ENCODE measurements around the gene PAPOLG. TPM values are rescaled to one million over a fixed set of nuclear protein-coding genes. Genes with fewer than 3 reads are reported as not detected.

Gene PAPOLG
- total and polyA plus RNA-seq, 4 donors = 4.0 to 20.0 (median 8.5) TPM

DNA sequence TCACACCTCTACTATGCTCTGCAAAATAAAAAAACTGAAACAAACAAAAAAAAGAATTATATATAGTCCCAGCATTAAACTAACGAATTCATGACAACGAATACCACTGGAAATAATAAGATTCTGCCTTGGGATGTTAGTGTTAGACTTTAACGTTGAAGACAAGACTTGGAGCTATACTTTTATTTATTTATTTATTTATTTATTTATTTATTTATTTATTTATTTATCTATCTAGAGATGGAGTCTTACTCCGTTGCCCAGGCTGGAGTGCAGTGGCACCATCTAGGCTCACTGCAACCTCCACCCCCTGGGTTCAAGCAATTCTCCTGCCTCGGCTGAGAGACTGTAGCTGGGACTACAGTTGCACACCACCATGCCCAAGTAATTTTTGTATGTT is 27.2 kb upstream of the PAPOLG start:
- intact Hi-C loops (cut with DNase I) = no loop called here
- Histone ChIP-seq H3K27me3 (ENCODE audit: control insufficient read depth in 1 of 2, insufficient read depth in 2 of 2, low read length in 1 of 2) (no peaks in the 10 kb centered on the region), H3K9me3 (ENCODE audit: control insufficient read depth, low read length) (no peaks in the 10 kb centered on the region), H3K4me3 (ENCODE audit: low read length in 2 of 2) (no peak overlapping the region), H3K27ac (ENCODE audit: low read depth in 1 of 2, low read length in 2 of 2) (no peak overlapping the region), H3K4me1 (ENCODE audit: control insufficient read depth in 1 of 2, insufficient read depth in 2 of 2, low read length in 2 of 2) (no peaks in the 10 kb centered on the region), H3K36me3 (ENCODE audit: control insufficient read depth in 1 of 2, insufficient read depth in 2 of 2, low read length in 1 of 2) (no peaks in the 10 kb centered on the region)
- ATAC-seq (ENCODE audit: low FRiP score) = no peak
- WGBS, 2 donors = 88 to 95% methylated on average over 5 of the region's 5 CpGs
- no peak for DNase-seq

- Histone ChIP-seq H3K27ac (ENCODE audit: low read depth in 1 of 2, low read length in 2 of 2) (no peak overlapping the region), H3K4me3 (ENCODE audit: low read length in 2 of 2) (peak overlapping the region; percentile 62 to 77), H3K36me3 (ENCODE audit: control insufficient read depth in 1 of 2, insufficient read depth in 2 of 2, low read length in 1 of 2) (no peaks in the 10 kb centered on the region), H3K4me1 (ENCODE audit: control insufficient read depth in 1 of 2, insufficient read depth in 2 of 2, low read length in 2 of 2) (no peaks in the 10 kb centered on the region), H3K9me3 (ENCODE audit: control insufficient read depth, low read length) (peaks cover 4% of the 10 kb centered on the region), H3K27me3 (ENCODE audit: control insufficient read depth in 1 of 2, insufficient read depth in 2 of 2, low read length in 1 of 2) (no peaks in the 10 kb centered on the region)
- DNase-seq (peak in 1 of 2 donors; percentile 77), ATAC-seq (ENCODE audit: low FRiP score) (no peak)
- 1 to 2% methylated on average over 46 of the region's 46 CpGs for WGBS, 2 donors
- intact Hi-C loops (cut with DNase I) = no loop called here
Observed at GRCh38 chr2:60735496-60736250, 20.4 kb upstream of the PAPOLG start.

- H3K27me3 ChIP-seq (ENCODE audit: control insufficient read depth in 1 of 2, insufficient read depth in 2 of 2, low read length in 1 of 2) = no peaks in the 10 kb centered on the region
- no peaks in the 10 kb centered on the region for H3K36me3 ChIP-seq (ENCODE audit: control insufficient read depth in 1 of 2, insufficient read depth in 2 of 2, low read length in 1 of 2)
- H3K27ac ChIP-seq (ENCODE audit: low read depth in 1 of 2, low read length in 2 of 2) = no peak overlapping the region
- no peak overlapping the region for H3K4me3 ChIP-seq (ENCODE audit: low read length in 2 of 2)
- H3K4me1 ChIP-seq (ENCODE audit: control insufficient read depth in 1 of 2, insufficient read depth in 2 of 2, low read length in 2 of 2) = no peaks in the 10 kb centered on the region
- intact Hi-C loops (cut with DNase I) = no loop called here
- peaks cover 4% of the 10 kb centered on the region for H3K9me3 ChIP-seq (ENCODE audit: control insufficient read depth, low read length)
- 91 to 94% methylated on average over 3 of the region's 3 CpGs for WGBS, 2 donors
- DNase-seq (no peak), ATAC-seq (ENCODE audit: low FRiP score) (no peak)
Observed at GRCh38 chr2:60738679-60739078, 17.4 kb upstream of the PAPOLG start.

DNA sequence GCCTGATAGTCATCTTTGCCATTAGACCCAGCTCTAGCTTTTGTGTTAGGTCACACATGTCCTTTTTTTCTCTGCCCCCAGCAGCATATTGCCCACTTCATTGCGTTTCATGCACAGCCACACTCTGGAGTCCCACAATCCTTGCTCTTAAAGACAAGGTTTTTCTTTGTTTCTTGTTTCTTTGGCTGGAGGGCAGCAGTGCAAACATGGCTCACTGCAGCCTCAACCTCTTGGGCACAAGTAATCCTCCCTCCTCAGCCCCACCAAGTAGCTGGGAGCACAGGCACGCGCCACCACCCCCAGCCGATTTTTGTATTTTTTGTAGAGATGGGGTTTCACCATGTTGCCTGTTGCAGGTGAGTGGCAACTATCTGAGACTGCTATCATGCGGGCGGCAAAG is 16.9 kb upstream of the PAPOLG start:
- intact Hi-C loops (cut with DNase I) = no loop called here
- DNase-seq = no peak
- Histone ChIP-seq H3K27me3 (ENCODE audit: control insufficient read depth in 1 of 2, insufficient read depth in 2 of 2, low read length in 1 of 2) (no peaks in the 10 kb centered on the region), H3K9me3 (ENCODE audit: control insufficient read depth, low read length) (peaks cover 4% of the 10 kb centered on the region), H3K4me1 (ENCODE audit: control insufficient read depth in 1 of 2, insufficient read depth in 2 of 2, low read length in 2 of 2) (no peaks in the 10 kb centered on the region), H3K27ac (ENCODE audit: low read depth in 1 of 2, low read length in 2 of 2) (no peak overlapping the region), H3K4me3 (ENCODE audit: low read length in 2 of 2) (no peak overlapping the region), H3K36me3 (ENCODE audit: control insufficient read depth in 1 of 2, insufficient read depth in 2 of 2, low read length in 1 of 2) (no peaks in the 10 kb centered on the region)
- 81 to 87% methylated on average over 6 of the region's 6 CpGs for WGBS, 2 donors
- ATAC-seq (ENCODE audit: low FRiP score) = no peak

- DNase-seq (peak in 1 of 2 donors; percentile 55), ATAC-seq (ENCODE audit: low FRiP score) (no peak)
- 68 to 72% methylated on average over 11 of the region's 11 CpGs for WGBS, 2 donors
- Histone ChIP-seq H3K36me3 (ENCODE audit: control insufficient read depth in 1 of 2, insufficient read depth in 2 of 2, low read length in 1 of 2) (no peaks in the 10 kb centered on the region), H3K27me3 (ENCODE audit: control insufficient read depth in 1 of 2, insufficient read depth in 2 of 2, low read length in 1 of 2) (no peaks in the 10 kb centered on the region), H3K27ac (ENCODE audit: low read depth in 1 of 2, low read length in 2 of 2) (no peak overlapping the region), H3K4me1 (ENCODE audit: control insufficient read depth in 1 of 2, insufficient read depth in 2 of 2, low read length in 2 of 2) (no peaks in the 10 kb centered on the region), H3K4me3 (ENCODE audit: low read length in 2 of 2) (no peak overlapping the region), H3K9me3 (ENCODE audit: control insufficient read depth, low read length) (peaks cover 4% of the 10 kb centered on the region)
- intact Hi-C loops (cut with DNase I) = no loop called here
Observed at GRCh38 chr2:60741576-60741975, 14.5 kb upstream of the PAPOLG start.

DNA sequence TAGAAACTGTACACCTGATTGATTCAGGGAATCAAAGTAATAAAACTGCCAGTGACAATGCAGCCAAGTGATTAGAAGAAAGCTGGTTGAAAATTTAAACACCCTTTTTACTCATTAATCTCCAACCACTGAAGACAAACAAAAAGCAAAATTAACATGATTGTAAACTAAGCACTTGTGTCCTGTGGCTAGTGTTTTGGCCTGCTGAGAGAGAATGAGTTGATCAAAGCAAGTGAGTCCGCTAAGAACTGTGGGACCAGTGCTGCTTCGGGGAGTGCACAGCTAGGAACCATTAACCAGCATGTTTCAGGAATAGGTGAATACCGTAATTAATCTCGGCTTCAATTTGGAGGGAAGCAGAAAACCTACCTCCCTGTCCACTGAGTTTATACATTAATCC is 13.6 kb upstream of the PAPOLG start:
- Histone ChIP-seq H3K9me3 (ENCODE audit: control insufficient read depth, low read length) (peaks cover 4% of the 10 kb centered on the region), H3K4me1 (ENCODE audit: control insufficient read depth in 1 of 2, insufficient read depth in 2 of 2, low read length in 2 of 2) (no peaks in the 10 kb centered on the region), H3K27me3 (ENCODE audit: control insufficient read depth in 1 of 2, insufficient read depth in 2 of 2, low read length in 1 of 2) (no peaks in the 10 kb centered on the region), H3K36me3 (ENCODE audit: control insufficient read depth in 1 of 2, insufficient read depth in 2 of 2, low read length in 1 of 2) (no peaks in the 10 kb centered on the region), H3K4me3 (ENCODE audit: low read length in 2 of 2) (no peak overlapping the region), H3K27ac (ENCODE audit: low read depth in 1 of 2, low read length in 2 of 2) (no peak overlapping the region)
- ATAC-seq (ENCODE audit: low FRiP score) (no peak), DNase-seq (no peak)
- intact Hi-C loops (cut with DNase I) = no loop called here
- 81 to 90% methylated on average over 4 of the region's 4 CpGs for WGBS, 2 donors

- WGBS, 2 donors = 95 to 96% methylated on average over 5 of the region's 5 CpGs
- intact Hi-C loops (cut with DNase I) = no loop called here
- H3K9me3 ChIP-seq (ENCODE audit: control insufficient read depth, low read length) = no peaks in the 10 kb centered on the region
- H3K4me1 ChIP-seq (ENCODE audit: control insufficient read depth in 1 of 2, insufficient read depth in 2 of 2, low read length in 2 of 2) = no peaks in the 10 kb centered on the region
- H3K27me3 ChIP-seq (ENCODE audit: control insufficient read depth in 1 of 2, insufficient read depth in 2 of 2, low read length in 1 of 2) = no peaks in the 10 kb centered on the region
- no peak overlapping the region for H3K4me3 ChIP-seq (ENCODE audit: low read length in 2 of 2)
- ATAC-seq (ENCODE audit: low FRiP score) = no peak
- no peak overlapping the region for H3K27ac ChIP-seq (ENCODE audit: low read depth in 1 of 2, low read length in 2 of 2)
- DNase-seq = no peak
- H3K36me3 ChIP-seq (ENCODE audit: control insufficient read depth in 1 of 2, insufficient read depth in 2 of 2, low read length in 1 of 2) = no peaks in the 10 kb centered on the region
Observed at GRCh38 chr2:60745330-60745729, 10.7 kb upstream of the PAPOLG start.

DNA sequence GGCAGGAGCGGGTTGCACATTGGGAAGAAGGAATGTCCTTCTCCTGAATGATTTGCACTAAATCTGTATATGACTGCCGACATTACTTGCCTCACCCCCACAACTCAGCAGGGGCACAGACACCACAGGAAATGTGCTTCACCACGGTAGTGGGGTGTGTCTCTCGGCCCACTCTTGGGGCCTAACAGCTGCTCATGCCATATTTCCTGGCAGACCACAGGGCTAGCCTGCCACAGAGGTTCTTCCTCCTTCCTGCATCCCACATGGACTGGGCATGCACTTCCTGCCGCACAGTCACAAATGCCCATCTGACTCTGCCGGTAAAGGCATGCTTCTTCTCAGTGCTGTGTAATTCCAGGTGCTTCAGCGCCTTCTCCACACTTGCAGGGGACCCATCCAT is 10.3 kb upstream of the PAPOLG start:
- 83 to 85% methylated on average over 7 of the region's 7 CpGs for WGBS, 2 donors
- H3K9me3 ChIP-seq (ENCODE audit: control insufficient read depth, low read length) = no peaks in the 10 kb centered on the region
- H3K27ac ChIP-seq (ENCODE audit: low read depth in 1 of 2, low read length in 2 of 2) = no peak overlapping the region
- no peak overlapping the region for H3K4me3 ChIP-seq (ENCODE audit: low read length in 2 of 2)
- no peaks in the 10 kb centered on the region for H3K27me3 ChIP-seq (ENCODE audit: control insufficient read depth in 1 of 2, insufficient read depth in 2 of 2, low read length in 1 of 2)
- DNase-seq = no peak
- H3K36me3 ChIP-seq (ENCODE audit: control insufficient read depth in 1 of 2, insufficient read depth in 2 of 2, low read length in 1 of 2) = no peaks in the 10 kb centered on the region
- H3K4me1 ChIP-seq (ENCODE audit: control insufficient read depth in 1 of 2, insufficient read depth in 2 of 2, low read length in 2 of 2) = no peaks in the 10 kb centered on the region
- ATAC-seq (ENCODE audit: low FRiP score) = no peak
- intact Hi-C loops (cut with DNase I) = no loop called here

- Histone ChIP-seq H3K4me3 (ENCODE audit: low read length in 2 of 2) (no peak overlapping the region), H3K27ac (ENCODE audit: low read depth in 1 of 2, low read length in 2 of 2) (no peak overlapping the region), H3K36me3 (ENCODE audit: control insufficient read depth in 1 of 2, insufficient read depth in 2 of 2, low read length in 1 of 2) (no peaks in the 10 kb centered on the region), H3K9me3 (ENCODE audit: control insufficient read depth, low read length) (no peaks in the 10 kb centered on the region), H3K27me3 (ENCODE audit: control insufficient read depth in 1 of 2, insufficient read depth in 2 of 2, low read length in 1 of 2) (no peaks in the 10 kb centered on the region), H3K4me1 (ENCODE audit: control insufficient read depth in 1 of 2, insufficient read depth in 2 of 2, low read length in 2 of 2) (no peaks in the 10 kb centered on the region)
- intact Hi-C loops (cut with DNase I) = no loop called here
- no peak for DNase-seq
- 87 to 91% methylated on average over 8 of the region's 8 CpGs for WGBS, 2 donors
- no peak for ATAC-seq (ENCODE audit: low FRiP score)
Observed at GRCh38 chr2:60746318-60746717, 9.8 kb upstream of the PAPOLG start.

All from aorta (tissue), 5 donors.